ENCODE data around the gene SMR3B. TPM values are rescaled to one million over a fixed set of nuclear protein-coding genes. Genes with fewer than 3 reads are reported as not detected.

SMR3B gene
- total and polyA plus RNA-seq, 4 donors, result not detected

DNA sequence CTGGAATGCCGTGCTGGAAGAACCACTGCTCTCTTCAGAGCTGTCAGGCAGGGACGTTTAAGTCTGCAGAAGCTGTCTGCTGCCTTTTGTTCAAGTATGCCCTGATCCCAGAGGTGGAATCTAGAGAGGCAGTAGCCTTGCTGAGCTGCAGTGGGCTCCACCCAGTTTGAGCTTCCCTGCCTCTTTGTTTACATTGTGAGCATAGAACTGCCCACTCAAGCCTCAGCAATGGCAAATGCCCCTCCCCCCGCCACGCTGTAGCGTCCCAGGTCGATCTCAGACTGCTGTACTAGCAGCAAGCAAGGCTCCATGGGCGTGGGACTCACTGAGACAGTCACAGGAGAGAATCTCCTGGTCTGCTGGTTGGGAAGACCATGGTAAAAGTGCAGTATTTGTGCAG is 54.3 kb downstream of the SMR3B start:
- Histone ChIP-seq H3K27ac (ENCODE audit: low read depth in 1 of 2, low read length in 2 of 2) (no peak overlapping the region), H3K27me3 (ENCODE audit: control insufficient read depth in 4 of 4, insufficient read depth in 4 of 4, low read length in 3 of 4) (peaks cover 0 to 4% (median 0%) of the 10 kb centered on the region in 4 donors), H3K9me3 (ENCODE audit: control insufficient read depth in 4 of 4, low read length in 3 of 4) (no peaks in the 10 kb centered on the region), H3K9ac (ENCODE audit: low read depth in 1 of 2, low read length in 2 of 2) (no peak overlapping the region), H3K36me3 (ENCODE audit: control insufficient read depth in 4 of 4, insufficient read depth in 3 of 4, low read depth in 1 of 4, low read length in 3 of 4) (no peaks in the 10 kb centered on the region), H3K4me3 (ENCODE audit: low read depth in 1 of 3, low read length in 3 of 3) (no peak overlapping the region), H3K4me1 (ENCODE audit: control insufficient read depth in 4 of 4, insufficient read depth in 4 of 4, low read length in 3 of 4) (no peaks in the 10 kb centered on the region)
- no peak for DNase-seq (ENCODE audit: low spot score)
- WGBS, result 48% methylated on average over 7 of the region's 7 CpGs
- no peak for TF ChIP-seq MAX (IDR thresholded peaks at IDR 0.05)
- no peak for TF ChIP-seq HNF4A (conservative IDR thresholded peaks at IDR 0.05)
- no peak for TF ChIP-seq FOXA2 (IDR thresholded peaks at IDR 0.05)
- no peak for TF ChIP-seq YY1 (IDR thresholded peaks at IDR 0.05)
- TF ChIP-seq RXRA (IDR thresholded peaks at IDR 0.05), result no peak
- no peak for TF ChIP-seq CTCF (IDR thresholded peaks at IDR 0.05; ENCODE audit: low read depth, low read length, missing input control)
- no peak for TF ChIP-seq GABPA (IDR thresholded peaks at IDR 0.05 in 1 of 2, conservative IDR thresholded peaks at IDR 0.05 in 1 of 2)
- no peak for TF ChIP-seq JUND (IDR thresholded peaks at IDR 0.05)
- no peak for TF ChIP-seq SP1 (IDR thresholded peaks at IDR 0.05)
- no peak for TF ChIP-seq ATF3 (IDR thresholded peaks at IDR 0.05)
- TF ChIP-seq EGR1 (IDR thresholded peaks at IDR 0.05; ENCODE audit: low read depth in 2 of 2), result no peak
- TF ChIP-seq FOXA1 (IDR thresholded peaks at IDR 0.05), result no peak
- TF ChIP-seq TAF1 (conservative IDR thresholded peaks at IDR 0.05), result no peak
- TF ChIP-seq ZBTB33 (IDR thresholded peaks at IDR 0.05), result no peak

Other genes with a start within 250 kb of the SMR3B start
- not detected for gene PRR27, start 228.9 kb upstream of the SMR3B start, total RNA-seq
- gene PRR27, start 228.9 kb upstream of the SMR3B start, polyA plus RNA-seq, result not detected
- gene ODAM, start 187.4 kb upstream of the SMR3B start, total RNA-seq, result under 1 TPM; 0.25 to 0.28 TPM
- not detected for gene ODAM, start 187.4 kb upstream of the SMR3B start, polyA plus RNA-seq
- gene FDCSP, start 157.0 kb upstream of the SMR3B start, total RNA-seq, result not detected
- not detected for gene FDCSP, start 157.0 kb upstream of the SMR3B start, polyA plus RNA-seq
- gene CSN3, start 140.5 kb upstream of the SMR3B start, total RNA-seq, result not detected
- gene CSN3, start 140.5 kb upstream of the SMR3B start, polyA plus RNA-seq, result not detected
- gene CABS1, start 48.1 kb upstream of the SMR3B start, total RNA-seq, result not detected
- gene CABS1, start 48.1 kb upstream of the SMR3B start, polyA plus RNA-seq, result not detected
- gene SMR3A, start 22.4 kb upstream of the SMR3B start, total RNA-seq, result not detected
- gene SMR3A, start 22.4 kb upstream of the SMR3B start, polyA plus RNA-seq, result not detected
- gene OPRPN, start 14.8 kb downstream of the SMR3B start, total RNA-seq, result not detected
- gene OPRPN, start 14.8 kb downstream of the SMR3B start, polyA plus RNA-seq, result under 1 TPM in 1 of 2 donors, not detected in 1; 0.42 TPM
- gene MUC7, start 89.1 kb downstream of the SMR3B start, total RNA-seq, result not detected
- gene MUC7, start 89.1 kb downstream of the SMR3B start, polyA plus RNA-seq, result not detected
- not detected for gene AMTN, start 135.4 kb downstream of the SMR3B start, total RNA-seq
- gene AMTN, start 135.4 kb downstream of the SMR3B start, polyA plus RNA-seq, result not detected
- not detected for gene AMBN, start 209.1 kb downstream of the SMR3B start, total RNA-seq
- not detected for gene AMBN, start 209.1 kb downstream of the SMR3B start, polyA plus RNA-seq
- gene ENAM, start 245.6 kb downstream of the SMR3B start, total RNA-seq, result under 1 TPM; 0.28 to 0.50 TPM
- gene ENAM, start 245.6 kb downstream of the SMR3B start, polyA plus RNA-seq, result under 1 TPM; 0.25 to 0.29 TPM

All from liver (tissue), 9 donors.